ENCODE data around the gene AMIGO1. TPM values are rescaled to one million over a fixed set of nuclear protein-coding genes. Genes with fewer than 3 reads are reported as not detected.

AMIGO1 gene
- total RNA-seq, 1 experiment from 2014 or later, result 0.10 TPM

DNA sequence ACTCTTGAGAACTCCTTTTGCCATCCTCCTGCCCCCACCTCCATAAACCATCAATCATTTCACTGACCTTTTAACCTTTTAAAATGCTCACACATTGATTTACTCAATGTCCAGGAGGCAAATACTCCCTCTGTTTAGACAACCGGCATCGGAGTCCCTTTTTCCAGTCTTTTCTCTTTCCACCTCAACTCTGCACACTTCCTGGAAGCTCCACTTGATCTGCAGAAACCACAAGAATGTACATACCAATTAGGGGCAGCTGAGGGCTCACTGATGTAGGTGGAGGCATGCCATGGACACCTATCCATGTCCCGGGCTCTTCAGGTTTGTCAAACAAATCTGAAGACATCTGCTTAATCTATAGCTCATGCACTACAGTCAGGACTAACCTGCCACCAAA, 5.3 kb upstream of the AMIGO1 start (continued):
- TF ChIP-seq, protein P1, sequence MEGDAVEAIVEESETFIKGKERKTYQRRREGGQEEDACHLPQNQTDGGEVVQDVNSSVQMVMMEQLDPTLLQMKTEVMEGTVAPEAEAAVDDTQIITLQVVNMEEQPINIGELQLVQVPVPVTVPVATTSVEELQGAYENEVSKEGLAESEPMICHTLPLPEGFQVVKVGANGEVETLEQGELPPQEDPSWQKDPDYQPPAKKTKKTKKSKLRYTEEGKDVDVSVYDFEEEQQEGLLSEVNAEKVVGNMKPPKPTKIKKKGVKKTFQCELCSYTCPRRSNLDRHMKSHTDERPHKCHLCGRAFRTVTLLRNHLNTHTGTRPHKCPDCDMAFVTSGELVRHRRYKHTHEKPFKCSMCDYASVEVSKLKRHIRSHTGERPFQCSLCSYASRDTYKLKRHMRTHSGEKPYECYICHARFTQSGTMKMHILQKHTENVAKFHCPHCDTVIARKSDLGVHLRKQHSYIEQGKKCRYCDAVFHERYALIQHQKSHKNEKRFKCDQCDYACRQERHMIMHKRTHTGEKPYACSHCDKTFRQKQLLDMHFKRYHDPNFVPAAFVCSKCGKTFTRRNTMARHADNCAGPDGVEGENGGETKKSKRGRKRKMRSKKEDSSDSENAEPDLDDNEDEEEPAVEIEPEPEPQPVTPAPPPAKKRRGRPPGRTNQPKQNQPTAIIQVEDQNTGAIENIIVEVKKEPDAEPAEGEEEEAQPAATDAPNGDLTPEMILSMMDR (IDR thresholded peaks at IDR 0.05 in 2 of 3, conservative IDR thresholded peaks at IDR 0.05 in 1 of 3; ENCODE audit: borderline replicate concordance in 1 of 3, insufficient read depth in 1 of 3, low read depth in 2 of 3, low read length in 2 of 3), result no peak
- TF ChIP-seq, protein P2, sequence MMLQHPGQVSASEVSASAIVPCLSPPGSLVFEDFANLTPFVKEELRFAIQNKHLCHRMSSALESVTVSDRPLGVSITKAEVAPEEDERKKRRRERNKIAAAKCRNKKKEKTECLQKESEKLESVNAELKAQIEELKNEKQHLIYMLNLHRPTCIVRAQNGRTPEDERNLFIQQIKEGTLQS (IDR thresholded peaks at IDR 0.05), result no peak
- TF ChIP-seq, protein P3, sequence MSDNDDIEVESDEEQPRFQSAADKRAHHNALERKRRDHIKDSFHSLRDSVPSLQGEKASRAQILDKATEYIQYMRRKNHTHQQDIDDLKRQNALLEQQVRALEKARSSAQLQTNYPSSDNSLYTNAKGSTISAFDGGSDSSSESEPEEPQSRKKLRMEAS (IDR thresholded peaks at IDR 0.05), result no peak

DNA sequence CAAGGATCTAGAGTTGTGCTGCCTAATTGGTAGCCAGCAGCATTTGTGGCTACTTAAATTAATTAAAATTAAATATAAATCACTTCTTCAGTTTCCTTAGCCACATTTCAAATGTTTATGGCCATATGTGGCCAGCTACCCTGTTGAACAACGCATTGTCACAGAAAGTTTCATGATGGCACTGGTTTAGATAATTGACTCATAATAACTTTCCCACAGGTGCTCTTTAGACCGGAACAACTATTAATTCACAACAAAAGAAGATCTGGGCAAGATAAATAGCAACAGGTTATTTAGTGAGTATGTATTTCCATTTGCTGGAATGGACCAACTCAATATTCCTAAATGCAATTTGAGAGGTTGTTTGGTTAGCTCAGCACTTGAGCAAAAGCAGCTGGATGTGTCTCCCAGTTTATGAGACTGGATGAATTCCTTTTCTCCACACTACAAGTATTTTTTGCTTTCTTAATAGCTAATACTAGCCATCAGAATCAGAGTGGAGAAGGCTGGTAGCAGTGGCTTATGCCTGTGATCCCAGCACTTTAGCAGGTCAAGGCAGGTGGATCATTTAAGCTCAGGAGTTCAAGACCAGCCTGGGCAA, 3.7 kb upstream of the AMIGO1 start:
- H3K4me2 ChIP-seq (ENCODE audit: low read length), result no peak overlapping the region
- intact Hi-C loops (cut with micrococcal nuclease), result no loop called here
- H3K4me3 ChIP-seq (replicated peaks in 1 of 2; ENCODE audit: low read depth in 1 of 2, low read length in 2 of 2), result no peak overlapping the region
- no peak overlapping the region for H3K9ac ChIP-seq (ENCODE audit: low read length)
- no peaks in the 10 kb centered on the region for H4K20me1 ChIP-seq (ENCODE audit: insufficient read depth)
- CTCF ChIA-PET, result interaction anchor here (0.9 to 1.1 kb wide), 2 partner anchors 9 to 19 kb away, joined by 3 to 4 read pairs; no protein-coding TSS in a partner anchor
- DNase-seq (ENCODE audit: low read depth, low spot score) (no peak), ATAC-seq (no peak)
- H3K4me1 ChIP-seq (ENCODE audit: control insufficient read depth in 1 of 2, insufficient read depth in 2 of 2, low read length in 2 of 2), result peaks cover 6 to 12% of the 10 kb centered on the region in 2 experiments; a peak in 3 of 4 replicates
- POLR2A ChIA-PET, result interaction anchor here (0.7 kb wide), 1 partner anchor 19 kb away, joined by 4 read pairs; the partner anchor contains the start of gene CYB561D1
- H3K9me2 ChIP-seq (ENCODE audit: insufficient read depth), result no peaks in the 10 kb centered on the region
- H3K27me3 ChIP-seq (ENCODE audit: insufficient read depth, low read length), result peaks cover 7% of the 10 kb centered on the region; the same call in 1 of the 2 replicates
- H3K9me3 ChIP-seq (ENCODE audit: control insufficient read depth in 1 of 2, insufficient read depth in 1 of 2, low read depth in 1 of 2, low read length in 2 of 2), result no peaks in the 10 kb centered on the region
- H3K79me2 ChIP-seq (ENCODE audit: insufficient read depth, low read length), result no peaks in the 10 kb centered on the region
- no peaks in the 10 kb centered on the region for H3K36me3 ChIP-seq (ENCODE audit: control insufficient read depth in 1 of 2, insufficient read depth in 2 of 2, low read length in 2 of 2)
- RAD21 ChIA-PET (ENCODE audit: low non-redundant PET in 1 of 2, low total read pairs in 2 of 2, uncharacterized antibody in 2 of 2, unreplicated experiment in 2 of 2), result no interaction called here
- no peak overlapping the region for H3K27ac ChIP-seq (ENCODE audit: low read depth, low read length)
- no TSS peak for BruUV-seq (replicated peaks)
- no peak overlapping the region for H2AFZ ChIP-seq (ENCODE audit: low read depth, low read length, poor library complexity, severe bottlenecking)
- TF ChIP-seq, protein P1 (IDR thresholded peaks at IDR 0.05 in 2 of 3, conservative IDR thresholded peaks at IDR 0.05 in 1 of 3; ENCODE audit: borderline replicate concordance in 1 of 3, insufficient read depth in 1 of 3, low read depth in 2 of 3, low read length in 2 of 3), result no peak
- TF ChIP-seq SP1 (IDR thresholded peaks at IDR 0.05; ENCODE audit: low read depth) (no peak), ZFX (IDR thresholded peaks at IDR 0.05) (no peak), JUND (IDR thresholded peaks at IDR 0.05) (no peak), CBX3 (IDR thresholded peaks at IDR 0.05; ENCODE audit: low read depth) (no peak), SRF (IDR thresholded peaks at IDR 0.05; ENCODE audit: low read depth) (no peak), YY1 (IDR thresholded peaks at IDR 0.05; ENCODE audit: extremely low read depth, insufficient replicate concordance, low read depth, low read length) (no peak), SIN3A (IDR thresholded peaks at IDR 0.05; ENCODE audit: low read depth) (no peak), EZH2phosphoT487 (IDR thresholded peaks at IDR 0.05; ENCODE audit: borderline replicate concordance) (no peak)
- TF ChIP-seq, protein P4, sequence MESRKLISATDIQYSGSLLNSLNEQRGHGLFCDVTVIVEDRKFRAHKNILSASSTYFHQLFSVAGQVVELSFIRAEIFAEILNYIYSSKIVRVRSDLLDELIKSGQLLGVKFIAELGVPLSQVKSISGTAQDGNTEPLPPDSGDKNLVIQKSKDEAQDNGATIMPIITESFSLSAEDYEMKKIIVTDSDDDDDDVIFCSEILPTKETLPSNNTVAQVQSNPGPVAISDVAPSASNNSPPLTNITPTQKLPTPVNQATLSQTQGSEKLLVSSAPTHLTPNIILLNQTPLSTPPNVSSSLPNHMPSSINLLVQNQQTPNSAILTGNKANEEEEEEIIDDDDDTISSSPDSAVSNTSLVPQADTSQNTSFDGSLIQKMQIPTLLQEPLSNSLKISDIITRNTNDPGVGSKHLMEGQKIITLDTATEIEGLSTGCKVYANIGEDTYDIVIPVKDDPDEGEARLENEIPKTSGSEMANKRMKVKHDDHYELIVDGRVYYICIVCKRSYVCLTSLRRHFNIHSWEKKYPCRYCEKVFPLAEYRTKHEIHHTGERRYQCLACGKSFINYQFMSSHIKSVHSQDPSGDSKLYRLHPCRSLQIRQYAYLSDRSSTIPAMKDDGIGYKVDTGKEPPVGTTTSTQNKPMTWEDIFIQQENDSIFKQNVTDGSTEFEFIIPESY (IDR thresholded peaks at IDR 0.05; ENCODE audit: extremely low read depth, insufficient replicate concordance, low read length), result no peak
- TF ChIP-seq, protein P2 (IDR thresholded peaks at IDR 0.05), result no peak
- TF ChIP-seq, protein P3 (IDR thresholded peaks at IDR 0.05), result no peak
